Measurements from ENCODE around the gene ANGEL1. TPM values are rescaled to one million over a fixed set of nuclear protein-coding genes. Genes with fewer than 3 reads are reported as not detected.

ANGEL1 gene
- total RNA-seq, 1 donor from 2014 or later = 8.7 TPM

GRCh38 chr14:76828339-76829012, 15.8 kb upstream of the ANGEL1 start:
- ATAC-seq (ENCODE audit: poor library complexity) (no peak), DNase-seq (no peak)
- intact Hi-C loops (cut with DNase I) = no loop called here

GRCh38 chr14:76827696-76828296, 15.1 kb upstream of the ANGEL1 start:
- ATAC-seq (ENCODE audit: poor library complexity) (peak; percentile 65), DNase-seq (peak; percentile 70)
- intact Hi-C loops (cut with DNase I) = no loop called here

DNA sequence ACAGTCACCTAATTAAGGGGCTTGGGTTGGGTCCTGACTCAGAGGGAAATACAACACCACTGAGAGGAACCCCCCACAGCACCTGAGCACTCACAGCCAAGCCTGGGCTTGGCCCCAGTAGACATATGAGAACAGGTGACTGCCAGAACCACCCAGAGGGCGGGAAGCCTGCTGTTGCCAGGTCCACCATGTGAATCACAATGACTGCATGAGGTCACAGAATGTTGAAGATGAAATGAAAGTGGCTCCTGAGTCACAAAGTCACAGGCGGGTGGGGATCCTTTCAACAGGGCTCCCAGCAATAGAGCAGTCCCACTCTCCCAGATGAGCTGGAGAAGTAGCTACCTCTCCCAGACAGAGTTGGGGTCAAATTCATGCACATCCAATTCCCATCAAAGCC, 13.4 kb upstream of the ANGEL1 start, which contains the start of gene LRRC74A:
Gene LRRC74A (plus strand): TSS at position 287 of the 400 bp plus-strand sequence. CDS start 290 bp downstream, outside the sequence.
- intact Hi-C loops (cut with DNase I) = no loop called here

DNA sequence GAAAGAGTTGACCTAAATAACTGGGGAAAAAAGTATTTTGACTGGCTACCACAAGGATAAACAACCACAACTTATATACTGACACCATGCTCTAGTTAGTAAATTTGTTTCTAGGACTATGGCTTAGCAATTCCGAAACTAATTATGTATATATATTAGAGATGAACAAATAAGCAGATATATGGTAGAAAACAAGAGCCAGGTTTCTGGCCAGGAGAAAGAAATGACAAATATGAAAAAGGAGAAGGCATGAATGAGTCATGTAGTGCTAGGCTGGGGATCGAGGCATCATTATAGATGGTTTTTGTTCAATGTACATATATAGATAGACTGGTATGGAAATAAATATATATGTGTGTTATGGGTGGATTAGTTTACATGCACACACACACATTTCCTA, 8.0 kb upstream of the ANGEL1 start:
- intact Hi-C loops (cut with DNase I) = no loop called here
- DNase-seq = no peak
- ATAC-seq (ENCODE audit: poor library complexity) = no peak

More for the DNA sequence above, 13.4 kb upstream of the ANGEL1 start, which contains the start of gene LRRC74A:
- DNase-seq (no peak), ATAC-seq (ENCODE audit: poor library complexity) (no peak)

- no peak for ATAC-seq (ENCODE audit: poor library complexity)
- intact Hi-C loops (cut with DNase I) = no loop called here
- DNase-seq = no peak
These were observed 2.3 kb upstream of the ANGEL1 start for GRCh38 chr14:76814726-76815645.

- ATAC-seq (ENCODE audit: poor library complexity) (peak; percentile 6), DNase-seq (no peak)
- intact Hi-C loops (cut with DNase I) = no loop called here
These were observed 625 bp downstream of the ANGEL1 start for GRCh38 chr14:76812093-76812421.

DNA sequence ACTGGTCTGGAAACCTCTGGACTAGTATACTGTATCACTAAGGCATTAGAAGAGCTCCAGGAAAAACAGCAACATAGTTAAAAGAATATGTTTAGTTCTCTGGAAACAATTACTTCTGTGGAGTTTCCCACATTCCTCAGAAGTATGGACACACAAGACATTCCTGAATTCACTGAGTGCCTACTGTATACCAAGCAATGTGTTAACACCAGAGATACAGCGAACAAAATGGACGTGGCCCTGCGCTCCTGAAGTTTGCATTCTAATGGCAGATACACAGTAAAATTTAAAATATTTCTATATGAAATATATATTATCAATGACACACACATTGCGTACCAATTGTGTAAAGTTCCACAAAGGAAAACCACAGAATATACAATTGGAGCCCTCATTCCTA, 1.1 kb downstream of the ANGEL1 start:
- DNase-seq (no peak), ATAC-seq (ENCODE audit: poor library complexity) (no peak)
- intact Hi-C loops (cut with DNase I) = no loop called here

DNA sequence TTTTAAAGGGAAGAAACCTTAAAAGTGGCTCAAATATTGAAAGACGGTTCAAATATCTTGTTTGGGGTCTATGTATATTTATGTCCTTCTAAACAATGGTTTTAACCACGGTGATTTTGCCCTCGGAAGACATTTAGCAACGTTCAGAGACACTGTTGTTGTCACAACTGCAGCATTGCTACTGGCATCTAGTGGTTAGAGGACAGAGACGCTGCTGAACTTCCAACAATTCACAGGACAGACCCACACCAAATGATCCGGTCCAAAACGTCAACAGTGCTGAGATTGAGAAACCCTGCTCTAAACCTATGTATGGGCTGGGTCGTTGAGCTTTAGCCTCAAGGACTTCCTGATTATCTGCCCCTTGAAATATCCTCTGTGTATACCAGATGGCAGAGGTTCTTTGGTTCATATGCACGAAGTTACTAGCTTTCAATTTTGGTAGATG, 1.7 kb downstream of the ANGEL1 start:
- intact Hi-C loops (cut with DNase I) = no loop called here
- ATAC-seq (ENCODE audit: poor library complexity) (peak; percentile 32), DNase-seq (no peak)

- intact Hi-C loops (cut with DNase I) = no loop called here
- no peak for DNase-seq
- ATAC-seq (ENCODE audit: poor library complexity) = no peak
These were observed 2.2 kb downstream of the ANGEL1 start for GRCh38 chr14:76810525-76810924.

GRCh38 chr14:76808990-76809389, 3.7 kb downstream of the ANGEL1 start:
- DNase-seq (no peak), ATAC-seq (ENCODE audit: poor library complexity) (no peak)
- intact Hi-C loops (cut with DNase I) = no loop called here

GRCh38 chr14:76808011-76808410, 4.7 kb downstream of the ANGEL1 start:
- DNase-seq (no peak), ATAC-seq (ENCODE audit: poor library complexity) (no peak)
- intact Hi-C loops (cut with DNase I) = no loop called here

GRCh38 chr14:76806446-76806845, 6.2 kb downstream of the ANGEL1 start:
- ATAC-seq (ENCODE audit: poor library complexity) (no peak), DNase-seq (no peak)
- intact Hi-C loops (cut with DNase I) = no loop called here

- no peak for ATAC-seq (ENCODE audit: poor library complexity)
- DNase-seq = no peak
- intact Hi-C loops (cut with DNase I) = no loop called here
These were observed 18.7 kb downstream of the ANGEL1 start for GRCh38 chr14:76793956-76794355.

DNA sequence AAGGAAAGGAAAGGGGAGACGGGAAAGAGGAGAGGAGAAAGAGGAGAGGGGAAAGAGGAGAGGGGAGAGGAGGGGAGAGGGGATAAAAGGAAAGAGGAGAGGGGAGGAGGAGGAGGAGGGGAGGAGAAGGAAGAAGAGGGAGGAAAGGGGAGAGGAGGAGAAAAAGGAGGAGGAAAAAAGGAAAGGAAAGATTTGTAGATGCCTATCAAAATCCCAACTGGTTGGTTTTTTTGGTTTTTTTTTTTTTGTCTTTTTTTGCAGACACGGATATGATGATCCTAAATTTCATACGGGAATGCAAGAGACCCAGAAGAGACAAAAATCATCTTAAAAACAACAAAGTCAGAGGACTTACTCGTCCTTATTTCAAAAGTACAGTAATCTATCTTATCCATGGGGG, 19.4 kb downstream of the ANGEL1 start:
- intact Hi-C loops (cut with DNase I) = no loop called here
- ATAC-seq (ENCODE audit: poor library complexity) (no peak), DNase-seq (no peak)

GRCh38 chr14:76792422-76792821, 20.3 kb downstream of the ANGEL1 start:
- DNase-seq (no peak), ATAC-seq (ENCODE audit: poor library complexity) (no peak)
- intact Hi-C loops (cut with DNase I) = no loop called here

- no peak for ATAC-seq (ENCODE audit: poor library complexity)
- intact Hi-C loops (cut with DNase I) = no loop called here
- no peak for DNase-seq
These were observed 26.1 kb downstream of the ANGEL1 start for GRCh38 chr14:76786601-76787000.

DNA sequence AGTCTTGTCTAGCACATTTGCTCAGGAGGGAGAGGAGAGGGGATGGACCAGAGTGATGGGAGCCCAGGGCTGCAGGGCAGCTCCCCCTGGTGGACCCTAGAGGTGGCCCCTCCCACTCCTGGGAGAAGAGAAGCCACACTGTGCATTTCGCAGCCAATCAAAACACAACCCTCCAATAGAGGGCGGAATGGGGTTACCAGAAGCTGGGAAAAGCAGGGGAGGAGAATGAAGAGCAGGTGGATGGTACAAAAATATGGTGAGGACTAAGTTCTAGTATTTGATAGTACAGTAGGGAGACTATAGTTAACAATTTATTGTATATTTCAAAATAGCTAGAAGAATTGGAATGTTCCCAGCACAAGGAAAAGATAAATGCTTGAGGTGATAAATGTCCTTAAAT, 27.8 kb downstream of the ANGEL1 start:
- peak; percentile 88 for ATAC-seq (ENCODE audit: poor library complexity)
- intact Hi-C loops (cut with DNase I) = loop anchor here (2.0 kb wide), 1 partner anchor 74 kb away; no protein-coding TSS in a partner anchor
- peak; percentile 89 for DNase-seq

GRCh38 chr14:76784266-76784874, 28.3 kb downstream of the ANGEL1 start:
- intact Hi-C loops (cut with DNase I) = loop anchor here (2.0 kb wide), 1 partner anchor 74 kb away; no protein-coding TSS in a partner anchor
- DNase-seq (no peak), ATAC-seq (ENCODE audit: poor library complexity) (peak; percentile 19)
